Karpas-422 (cell line): ENCODE measurements around the gene CRACDL. TPM values are rescaled to one million over a fixed set of nuclear protein-coding genes. Genes with fewer than 3 reads are reported as not detected.

Experiments
- DNase-seq: peaks from one replicate; pipeline ENCODE4 v3.0.0-alpha.2; 2015
- H2AFZ ChIP-seq: fragments of 200-600 bp; sonication (generic); 2 replicates; pipeline ENCODE4 v1.6.1; 2014; ENCODE audit warnings: antibody characterized with exemption, low read length, mixed read lengths
- H3K27ac ChIP-seq: fragments of 200-600 bp; sonication (generic); 2 replicates; pipeline ENCODE4 v1.5.1; 2014; ENCODE audit warnings: mild to moderate bottlenecking, low read length, moderate library complexity
- H3K27me3 ChIP-seq: fragments of 200-600 bp; sonication (generic); 2 replicates; pipeline ENCODE4 v1.6.1; 2014; ENCODE audit warnings: low read length, mixed read lengths
- H3K36me3 ChIP-seq: fragments of 200-600 bp; sonication (generic); 2 replicates; pipeline ENCODE4 v1.6.1; 2014; ENCODE audit warnings: low read length, mixed read lengths; ENCODE audit not compliant: insufficient read depth
- H3K4me1 ChIP-seq: fragments of 200-600 bp; sonication (generic); 2 replicates; pipeline ENCODE4 v1.6.1; 2014; ENCODE audit warnings: mild to moderate bottlenecking, low read length, mixed read lengths
- H3K4me2 ChIP-seq: fragments of 200-600 bp; sonication (generic); 2 replicates; pipeline ENCODE4 v1.6.1; 2014; ENCODE audit warnings: low read length, low read depth, mild to moderate bottlenecking; ENCODE audit not compliant: poor library complexity, severe bottlenecking
- H3K4me3 ChIP-seq: fragments of 200-600 bp; sonication (generic); 2 replicates; pipeline ENCODE4 v1.5.1; 2014; ENCODE audit warnings: mild to moderate bottlenecking, antibody characterized with exemption, low read length, mixed read lengths
- H3K79me2 ChIP-seq: fragments of 200-600 bp; sonication (generic); 2 replicates; pipeline ENCODE4 v1.6.1; 2014; ENCODE audit warnings: mild to moderate bottlenecking, low read length, mixed read lengths
- H3K9ac ChIP-seq: fragments of 200-600 bp; sonication (generic); 2 replicates; pipeline ENCODE4 v1.6.0; 2014; ENCODE audit warnings: low read length
- H3K9me2 ChIP-seq: fragments of 200-600 bp; sonication (generic), shearing (Covaris generic); replicated peaks from 2 replicates; pipeline ENCODE4 v1.6.0; 2014; ENCODE audit warnings: mild to moderate bottlenecking, low read length, moderate library complexity; ENCODE audit not compliant: insufficient read depth
- H3K9me3 ChIP-seq: fragments of 300-700, 200-600 bp; sonication (generic); 2 replicates; pipeline ENCODE4 v1.6.1; 2014; ENCODE audit warnings: low read length, mixed read lengths
- H4K20me1 ChIP-seq: fragments of 200-600 bp; sonication (generic); 2 replicates; pipeline ENCODE4 v1.6.1; 2014; ENCODE audit warnings: mild to moderate bottlenecking, antibody characterized with exemption, low read length, low read depth; ENCODE audit not compliant: insufficient read depth
- total RNA-seq: library from RNA; depleted of rRNA; stranded (reverse); fragments of >200 nt; shearing (Covaris generic); gene quantifications from 2 replicates; pipeline ENCODE4 v1.2.3, GENCODE V29; 2014; ENCODE audit warnings: low replicate concordance

The CRACDL gene
- total RNA-seq, 1 experiment from 2014 or later: 1.0 TPM

GRCh38 chr2:98822301-98823164 is 113.5 kb downstream of the CRACDL start:
- no peak for DNase-seq
- H3K27ac ChIP-seq: no peak overlapping the region
- H3K36me3 ChIP-seq: no peaks in the 10 kb centered on the region
- no peaks in the 10 kb centered on the region for H3K79me2 ChIP-seq
- H3K4me1 ChIP-seq: no peaks in the 10 kb centered on the region
- H3K9me3 ChIP-seq: no peaks in the 10 kb centered on the region
- no peak overlapping the region for H3K4me2 ChIP-seq
- no peak overlapping the region for H3K4me3 ChIP-seq
- no peak overlapping the region for H2AFZ ChIP-seq
- H3K9ac ChIP-seq: no peak overlapping the region
- no peaks in the 10 kb centered on the region for H4K20me1 ChIP-seq
- no peaks in the 10 kb centered on the region for H3K9me2 ChIP-seq
- H3K27me3 ChIP-seq: no peaks in the 10 kb centered on the region

GRCh38 chr2:98821629-98822135 is 114.3 kb downstream of the CRACDL start:
- DNase-seq: no peak
- Histone ChIP-seq H3K4me3 (no peak overlapping the region), H3K27me3 (no peaks in the 10 kb centered on the region), H3K36me3 (no peaks in the 10 kb centered on the region), H4K20me1 (no peaks in the 10 kb centered on the region), H3K27ac (no peak overlapping the region), H2AFZ (no peak overlapping the region), H3K79me2 (no peaks in the 10 kb centered on the region), H3K9me3 (no peaks in the 10 kb centered on the region), H3K4me2 (no peak overlapping the region), H3K4me1 (no peaks in the 10 kb centered on the region), H3K9ac (no peak overlapping the region), H3K9me2 (no peaks in the 10 kb centered on the region)

- 0 out of 2 replicates have a peak, but pooled peaks cover 2% of the 10 kb centered on the region for H3K27me3 ChIP-seq
- no peak overlapping the region for H3K27ac ChIP-seq
- no peaks in the 10 kb centered on the region for H3K9me2 ChIP-seq
- DNase-seq: no peak
- H2AFZ ChIP-seq: no peak overlapping the region
- no peaks in the 10 kb centered on the region for H4K20me1 ChIP-seq
- H3K9ac ChIP-seq: no peak overlapping the region
- H3K4me3 ChIP-seq: no peak overlapping the region
- H3K4me2 ChIP-seq: no peak overlapping the region
- no peaks in the 10 kb centered on the region for H3K9me3 ChIP-seq
- no peaks in the 10 kb centered on the region for H3K36me3 ChIP-seq
- H3K4me1 ChIP-seq: no peaks in the 10 kb centered on the region
- H3K79me2 ChIP-seq: no peaks in the 10 kb centered on the region
Measured at GRCh38 chr2:98819231-98819766, 116.7 kb downstream of the CRACDL start.

- Histone ChIP-seq H3K9me3 (no peaks in the 10 kb centered on the region), H3K36me3 (no peaks in the 10 kb centered on the region), H4K20me1 (no peaks in the 10 kb centered on the region), H3K79me2 (no peaks in the 10 kb centered on the region), H3K9ac (no peak overlapping the region), H3K4me1 (no peaks in the 10 kb centered on the region), H3K27ac (no peak overlapping the region), H3K27me3 (0 out of 2 replicates have a peak, but pooled peaks cover 2% of the 10 kb centered on the region), H2AFZ (no peak overlapping the region), H3K9me2 (no peaks in the 10 kb centered on the region), H3K4me3 (no peak overlapping the region), H3K4me2 (no peak overlapping the region)
- DNase-seq: no peak
Measured at GRCh38 chr2:98818164-98818563, 117.9 kb downstream of the CRACDL start.

GRCh38 chr2:98816281-98816680 is 119.7 kb downstream of the CRACDL start:
- H3K79me2 ChIP-seq: no peaks in the 10 kb centered on the region
- H4K20me1 ChIP-seq: no peaks in the 10 kb centered on the region
- no peaks in the 10 kb centered on the region for H3K4me1 ChIP-seq
- H3K27me3 ChIP-seq: 0 out of 2 replicates have a peak, but pooled peaks cover 2% of the 10 kb centered on the region
- no peak overlapping the region for H3K9ac ChIP-seq
- H3K4me2 ChIP-seq: no peak overlapping the region
- H3K27ac ChIP-seq: no peak overlapping the region
- no peak overlapping the region for H3K4me3 ChIP-seq
- DNase-seq: no peak
- no peaks in the 10 kb centered on the region for H3K9me3 ChIP-seq
- no peaks in the 10 kb centered on the region for H3K36me3 ChIP-seq
- no peaks in the 10 kb centered on the region for H3K9me2 ChIP-seq
- H2AFZ ChIP-seq: no peak overlapping the region

- Histone ChIP-seq H2AFZ (no peak overlapping the region), H3K36me3 (no peaks in the 10 kb centered on the region), H3K79me2 (no peaks in the 10 kb centered on the region), H3K4me3 (no peak overlapping the region), H3K4me2 (no peak overlapping the region), H3K9ac (no peak overlapping the region), H3K27ac (no peak overlapping the region), H3K4me1 (no peaks in the 10 kb centered on the region), H3K9me2 (no peaks in the 10 kb centered on the region), H3K9me3 (no peaks in the 10 kb centered on the region), H3K27me3 (0 out of 2 replicates have a peak, but pooled peaks cover 2% of the 10 kb centered on the region), H4K20me1 (no peaks in the 10 kb centered on the region)
- no peak for DNase-seq
Measured at GRCh38 chr2:98815795-98816194, 120.2 kb downstream of the CRACDL start.

GRCh38 chr2:98811766-98812165 is 124.3 kb downstream of the CRACDL start:
- Histone ChIP-seq H4K20me1 (no peaks in the 10 kb centered on the region), H3K4me1 (no peaks in the 10 kb centered on the region), H3K36me3 (no peaks in the 10 kb centered on the region), H3K27ac (no peak overlapping the region), H2AFZ (no peak overlapping the region), H3K9me3 (no peaks in the 10 kb centered on the region), H3K4me3 (no peak overlapping the region), H3K9me2 (no peaks in the 10 kb centered on the region), H3K4me2 (no peak overlapping the region), H3K79me2 (no peaks in the 10 kb centered on the region), H3K27me3 (0 out of 2 replicates have a peak, but pooled peaks cover 2% of the 10 kb centered on the region), H3K9ac (no peak overlapping the region)
- DNase-seq: no peak

- H3K9me2 ChIP-seq: no peaks in the 10 kb centered on the region
- H3K4me1 ChIP-seq: no peaks in the 10 kb centered on the region
- no peak overlapping the region for H3K9ac ChIP-seq
- no peak overlapping the region for H3K4me3 ChIP-seq
- DNase-seq: no peak
- H2AFZ ChIP-seq: no peak overlapping the region
- no peaks in the 10 kb centered on the region for H3K36me3 ChIP-seq
- no peaks in the 10 kb centered on the region for H3K9me3 ChIP-seq
- no peaks in the 10 kb centered on the region for H4K20me1 ChIP-seq
- no peak overlapping the region for H3K4me2 ChIP-seq
- H3K79me2 ChIP-seq: no peaks in the 10 kb centered on the region
- 0 out of 2 replicates have a peak, but pooled peaks cover 2% of the 10 kb centered on the region for H3K27me3 ChIP-seq
- H3K27ac ChIP-seq: no peak overlapping the region
Measured at GRCh38 chr2:98810588-98810928, 125.5 kb downstream of the CRACDL start.
